ENCODE measurements around the gene RPEL1. TPM values are rescaled to one million over a fixed set of nuclear protein-coding genes. Genes with fewer than 3 reads are reported as not detected.

RPEL1 gene
- total RNA-seq, 1 experiment from 2014 or later: 0.57 TPM

- H3K4me1 Mint-ChIP-seq (ENCODE audit: low read depth, unreplicated experiment): no peaks in the 10 kb centered on the region
- peaks cover 8% of the 10 kb centered on the region for H3K36me3 Mint-ChIP-seq (ENCODE audit: insufficient read depth, unreplicated experiment)
- CTCF ChIA-PET: no interaction called here
- no TSS peak for BruUV-seq (replicated peaks)
- no peak for DNase-seq
- no peaks in the 10 kb centered on the region for H3K9me3 Mint-ChIP-seq (ENCODE audit: low read depth, unreplicated experiment)
- intact Hi-C loops (cut with micrococcal nuclease; ENCODE audit: unreplicated experiment): no loop called here
- no peak overlapping the region for H3K27ac Mint-ChIP-seq (ENCODE audit: unreplicated experiment)
- peaks cover 69% of the 10 kb centered on the region for H3K27me3 Mint-ChIP-seq (ENCODE audit: unreplicated experiment)
- H3K4me3 Mint-ChIP-seq (ENCODE audit: low read depth, unreplicated experiment): no peak overlapping the region
- no peak for TF ChIP-seq CTCF (IDR thresholded peaks at IDR 0.05; ENCODE audit: unreplicated experiment)
Measured at GRCh38 chr10:103280506-103280905, 34.8 kb downstream of the RPEL1 start.

- no TSS peak for BruUV-seq (replicated peaks)
- no peaks in the 10 kb centered on the region for H3K9me3 Mint-ChIP-seq (ENCODE audit: low read depth, unreplicated experiment)
- TF ChIP-seq CTCF (IDR thresholded peaks at IDR 0.05; ENCODE audit: unreplicated experiment): no peak
- H3K4me1 Mint-ChIP-seq (ENCODE audit: low read depth, unreplicated experiment): no peaks in the 10 kb centered on the region
- H3K27ac Mint-ChIP-seq (ENCODE audit: unreplicated experiment): no peak overlapping the region
- H3K4me3 Mint-ChIP-seq (ENCODE audit: low read depth, unreplicated experiment): no peak overlapping the region
- no peak for DNase-seq
- H3K27me3 Mint-ChIP-seq (ENCODE audit: unreplicated experiment): peaks cover 56% of the 10 kb centered on the region
- intact Hi-C loops (cut with micrococcal nuclease; ENCODE audit: unreplicated experiment): no loop called here
- H3K36me3 Mint-ChIP-seq (ENCODE audit: insufficient read depth, unreplicated experiment): peaks cover 8% of the 10 kb centered on the region
- CTCF ChIA-PET: no interaction called here
Measured at GRCh38 chr10:103281753-103282152, 36.1 kb downstream of the RPEL1 start.

GRCh38 chr10:103282961-103283360 lies 37.3 kb downstream of the RPEL1 start:
- no peak for TF ChIP-seq CTCF (IDR thresholded peaks at IDR 0.05; ENCODE audit: unreplicated experiment)
- Mint-ChIP-seq H3K4me3 (ENCODE audit: low read depth, unreplicated experiment) (no peak overlapping the region), H3K27ac (ENCODE audit: unreplicated experiment) (no peak overlapping the region), H3K4me1 (ENCODE audit: low read depth, unreplicated experiment) (no peaks in the 10 kb centered on the region), H3K36me3 (ENCODE audit: insufficient read depth, unreplicated experiment) (no peaks in the 10 kb centered on the region), H3K9me3 (ENCODE audit: low read depth, unreplicated experiment) (no peaks in the 10 kb centered on the region), H3K27me3 (ENCODE audit: unreplicated experiment) (peaks cover 47% of the 10 kb centered on the region)
- no peak for DNase-seq
- no TSS peak for BruUV-seq (replicated peaks)
- intact Hi-C loops (cut with micrococcal nuclease; ENCODE audit: unreplicated experiment): no loop called here
- CTCF ChIA-PET: no interaction called here

- H3K4me1 Mint-ChIP-seq (ENCODE audit: low read depth, unreplicated experiment): no peaks in the 10 kb centered on the region
- no peak overlapping the region for H3K4me3 Mint-ChIP-seq (ENCODE audit: low read depth, unreplicated experiment)
- intact Hi-C loops (cut with micrococcal nuclease; ENCODE audit: unreplicated experiment): no loop called here
- CTCF ChIA-PET: no interaction called here
- no TSS peak for BruUV-seq (replicated peaks)
- no peak for TF ChIP-seq CTCF (IDR thresholded peaks at IDR 0.05; ENCODE audit: unreplicated experiment)
- peaks cover 37% of the 10 kb centered on the region for H3K27me3 Mint-ChIP-seq (ENCODE audit: unreplicated experiment)
- H3K9me3 Mint-ChIP-seq (ENCODE audit: low read depth, unreplicated experiment): no peaks in the 10 kb centered on the region
- no peak overlapping the region for H3K27ac Mint-ChIP-seq (ENCODE audit: unreplicated experiment)
- no peaks in the 10 kb centered on the region for H3K36me3 Mint-ChIP-seq (ENCODE audit: insufficient read depth, unreplicated experiment)
- no peak for DNase-seq
Measured at GRCh38 chr10:103284170-103284569, 38.5 kb downstream of the RPEL1 start.

Measured in Calu3 (cell line).